ENCODE measurements around the gene PARPBP. TPM values are rescaled to one million over a fixed set of nuclear protein-coding genes. Genes with fewer than 3 reads are reported as not detected.

Gene PARPBP
- total RNA-seq, 1 donor from 2014 or later = 0.64 TPM

DNA sequence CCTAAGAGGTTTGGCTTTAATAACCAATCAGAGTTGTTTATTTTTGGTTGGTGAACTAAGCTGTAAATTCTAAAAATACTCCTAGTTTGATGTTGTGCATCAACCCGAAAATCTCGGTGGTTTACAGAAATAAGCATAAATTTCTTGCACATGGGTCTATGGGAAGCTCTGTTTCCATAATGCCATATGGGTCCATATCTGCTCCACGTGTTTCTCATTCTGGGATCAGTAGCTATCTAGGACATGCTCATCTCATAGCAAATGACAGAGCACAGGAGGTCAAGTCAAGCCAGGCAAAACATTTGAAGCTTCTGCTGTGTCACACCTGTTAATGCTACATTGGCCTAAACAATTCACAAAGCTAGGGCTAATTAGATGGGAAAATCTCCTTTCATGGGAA lies 23.1 kb upstream of the PARPBP start:
- TF ChIP-seq, protein P1, sequence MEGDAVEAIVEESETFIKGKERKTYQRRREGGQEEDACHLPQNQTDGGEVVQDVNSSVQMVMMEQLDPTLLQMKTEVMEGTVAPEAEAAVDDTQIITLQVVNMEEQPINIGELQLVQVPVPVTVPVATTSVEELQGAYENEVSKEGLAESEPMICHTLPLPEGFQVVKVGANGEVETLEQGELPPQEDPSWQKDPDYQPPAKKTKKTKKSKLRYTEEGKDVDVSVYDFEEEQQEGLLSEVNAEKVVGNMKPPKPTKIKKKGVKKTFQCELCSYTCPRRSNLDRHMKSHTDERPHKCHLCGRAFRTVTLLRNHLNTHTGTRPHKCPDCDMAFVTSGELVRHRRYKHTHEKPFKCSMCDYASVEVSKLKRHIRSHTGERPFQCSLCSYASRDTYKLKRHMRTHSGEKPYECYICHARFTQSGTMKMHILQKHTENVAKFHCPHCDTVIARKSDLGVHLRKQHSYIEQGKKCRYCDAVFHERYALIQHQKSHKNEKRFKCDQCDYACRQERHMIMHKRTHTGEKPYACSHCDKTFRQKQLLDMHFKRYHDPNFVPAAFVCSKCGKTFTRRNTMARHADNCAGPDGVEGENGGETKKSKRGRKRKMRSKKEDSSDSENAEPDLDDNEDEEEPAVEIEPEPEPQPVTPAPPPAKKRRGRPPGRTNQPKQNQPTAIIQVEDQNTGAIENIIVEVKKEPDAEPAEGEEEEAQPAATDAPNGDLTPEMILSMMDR (IDR thresholded peaks at IDR 0.05) = no peak
- no peak for DNase-seq (ENCODE audit: low spot score in 2 of 2)
- no peaks in the 10 kb centered on the region for H3K27me3 ChIP-seq
- H3K4me3 ChIP-seq = no peak overlapping the region
- H3K4me1 ChIP-seq = no peaks in the 10 kb centered on the region
- no peaks in the 10 kb centered on the region for H3K9me3 ChIP-seq
- H3K36me3 ChIP-seq = peaks cover 5 to 9% of the 10 kb centered on the region in 2 donors
- intact Hi-C loops (cut with DNase I) = loop anchor here (10.0 kb wide), 1 partner anchor 668 kb away; no protein-coding TSS in a partner anchor
- no peak overlapping the region for H3K27ac ChIP-seq

DNA sequence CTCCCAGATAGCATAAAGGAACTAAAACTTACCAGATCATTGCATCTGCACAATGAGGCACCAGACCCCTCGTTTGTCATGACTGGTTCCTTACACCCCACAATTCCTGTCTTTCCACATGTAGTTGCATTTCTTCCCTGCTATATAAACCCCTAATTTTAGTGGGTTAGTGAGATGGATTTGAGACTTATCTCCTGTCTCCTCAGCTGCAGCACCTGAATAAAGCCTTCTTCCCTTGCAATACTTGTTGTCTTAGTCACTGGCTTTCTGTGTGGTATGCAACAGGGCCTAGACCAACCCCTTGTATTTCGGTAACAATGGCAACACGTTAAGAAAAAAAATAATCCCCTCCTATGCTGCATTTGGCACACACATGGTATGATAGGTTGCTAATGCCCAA lies 13.1 kb upstream of the PARPBP start:
- H3K27me3 ChIP-seq = no peaks in the 10 kb centered on the region
- intact Hi-C loops (cut with DNase I) = no loop called here
- H3K4me3 ChIP-seq = no peak overlapping the region
- TF ChIP-seq, protein P1 (IDR thresholded peaks at IDR 0.05) = no peak
- H3K27ac ChIP-seq = no peak overlapping the region
- H3K9me3 ChIP-seq = no peaks in the 10 kb centered on the region
- no peak for DNase-seq (ENCODE audit: low spot score in 2 of 2)
- H3K36me3 ChIP-seq = peaks cover 4 to 25% of the 10 kb centered on the region in 2 donors
- no peaks in the 10 kb centered on the region for H3K4me1 ChIP-seq

DNA sequence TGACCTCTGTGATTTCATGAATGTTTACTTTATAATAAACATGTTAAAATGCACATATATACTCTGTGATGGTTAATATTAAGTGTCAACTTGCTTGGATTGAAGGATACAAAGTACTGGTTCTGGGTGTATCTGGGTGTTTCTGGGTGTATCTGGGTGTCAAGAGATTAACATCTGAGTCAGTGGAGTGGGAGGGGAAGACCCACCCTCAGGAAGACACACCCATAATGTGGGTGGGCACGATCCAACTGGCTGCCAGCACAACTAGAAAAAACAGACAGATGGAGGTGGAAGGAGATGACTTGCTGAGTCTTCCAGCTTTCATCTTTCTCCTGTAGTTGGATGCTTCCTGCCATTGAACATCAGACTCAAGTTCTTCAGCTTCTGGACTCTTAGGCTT lies 12.0 kb upstream of the PARPBP start:
- Histone ChIP-seq H3K9me3 (no peaks in the 10 kb centered on the region), H3K27me3 (no peaks in the 10 kb centered on the region), H3K27ac (no peak overlapping the region), H3K36me3 (peaks cover 4 to 25% of the 10 kb centered on the region in 2 donors), H3K4me3 (no peak overlapping the region), H3K4me1 (no peaks in the 10 kb centered on the region)
- TF ChIP-seq, protein P1 (IDR thresholded peaks at IDR 0.05) = no peak
- intact Hi-C loops (cut with DNase I) = no loop called here
- DNase-seq (ENCODE audit: low spot score in 2 of 2) = no peak

DNA sequence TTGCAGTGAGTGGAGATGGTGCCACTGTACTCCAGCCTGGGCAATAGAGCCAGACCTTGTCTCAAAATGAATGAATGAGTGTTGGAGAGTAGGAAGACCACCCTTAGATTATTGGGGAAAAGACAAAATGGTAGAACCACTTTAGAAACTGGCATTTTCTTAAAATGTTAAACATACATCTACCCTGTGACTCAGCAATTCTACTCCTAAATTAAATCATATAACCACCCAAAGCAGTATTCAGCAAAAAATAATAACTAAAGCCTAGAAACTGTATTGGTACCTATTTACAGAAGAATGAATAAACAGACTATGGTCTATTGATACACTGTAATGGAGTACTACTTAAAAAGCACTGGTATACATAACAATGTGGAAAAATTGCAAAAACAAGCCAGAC lies 9.2 kb upstream of the PARPBP start:
- Histone ChIP-seq H3K36me3 (peaks cover 4 to 19% of the 10 kb centered on the region in 2 donors), H3K27me3 (no peaks in the 10 kb centered on the region), H3K4me1 (no peaks in the 10 kb centered on the region), H3K4me3 (no peak overlapping the region), H3K27ac (no peak overlapping the region), H3K9me3 (no peaks in the 10 kb centered on the region)
- TF ChIP-seq, protein P1 (IDR thresholded peaks at IDR 0.05) = no peak
- intact Hi-C loops (cut with DNase I) = no loop called here
- DNase-seq (ENCODE audit: low spot score in 2 of 2) = no peak

DNA sequence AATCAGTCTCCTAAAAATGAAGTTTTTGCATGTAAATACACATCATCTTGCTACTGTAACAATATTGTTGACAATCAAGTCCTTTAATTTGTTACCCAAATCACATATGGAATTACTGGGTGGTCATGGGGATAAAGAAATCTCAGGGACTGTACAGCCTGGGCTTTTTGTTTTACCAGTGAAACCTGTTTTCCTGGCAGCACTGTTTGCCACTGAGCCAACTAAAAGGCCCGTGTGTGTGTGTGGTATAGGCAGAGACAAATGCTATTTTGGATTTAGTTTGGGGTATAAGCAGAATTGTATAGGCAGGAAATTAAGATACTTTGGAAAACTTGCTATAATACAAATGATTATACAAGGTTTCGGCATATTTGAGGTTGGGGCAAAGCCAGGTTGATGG lies 5.8 kb upstream of the PARPBP start:
- H3K36me3 ChIP-seq = peaks cover 4 to 17% of the 10 kb centered on the region in 2 donors
- H3K27ac ChIP-seq = no peak overlapping the region
- TF ChIP-seq, protein P1 (IDR thresholded peaks at IDR 0.05) = no peak
- DNase-seq (ENCODE audit: low spot score in 2 of 2) = no peak
- intact Hi-C loops (cut with DNase I) = no loop called here
- no peaks in the 10 kb centered on the region for H3K27me3 ChIP-seq
- peaks cover 0 to 4% of the 10 kb centered on the region in 2 donors for H3K4me1 ChIP-seq
- no peaks in the 10 kb centered on the region for H3K9me3 ChIP-seq
- no peak overlapping the region for H3K4me3 ChIP-seq

DNA sequence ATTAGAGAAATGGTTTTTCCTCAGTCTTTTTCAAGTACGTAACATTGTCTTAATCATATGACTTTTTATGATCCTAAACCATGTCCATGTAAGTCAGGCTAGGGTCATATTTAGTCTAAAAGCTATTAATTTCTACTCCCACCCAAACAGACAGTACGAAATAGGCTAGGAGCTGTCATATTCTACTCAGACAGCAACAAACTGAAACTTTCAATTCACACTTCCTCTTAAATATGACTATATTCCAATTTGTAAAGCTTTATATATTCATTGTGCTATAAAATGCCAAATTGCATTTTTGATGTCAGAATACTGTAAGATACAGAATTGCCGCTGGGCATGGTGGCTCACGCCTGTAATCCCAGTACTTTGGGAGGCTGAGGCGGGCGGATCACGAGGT lies 3.6 kb upstream of the PARPBP start:
- no peak for DNase-seq (ENCODE audit: low spot score in 2 of 2)
- Histone ChIP-seq H3K4me3 (no peak overlapping the region), H3K4me1 (peaks cover 0 to 13% of the 10 kb centered on the region in 2 donors), H3K27me3 (no peaks in the 10 kb centered on the region), H3K27ac (no peak overlapping the region), H3K9me3 (no peaks in the 10 kb centered on the region), H3K36me3 (peaks cover 0 to 14% of the 10 kb centered on the region in 2 donors)
- TF ChIP-seq, protein P1 (IDR thresholded peaks at IDR 0.05) = no peak
- intact Hi-C loops (cut with DNase I) = no loop called here
